Measurements from ENCODE around the gene ANKMY1. TPM values are rescaled to one million over a fixed set of nuclear protein-coding genes. Genes with fewer than 3 reads are reported as not detected.

ANKMY1 gene
- total RNA-seq, 3 donors from 2014 or later (not counting 1 experiment from before 2014, with no cell fraction given), result 43.8 to 51.5 (median 46.6) TPM

- Histone ChIP-seq H3K4me1 (ENCODE audit: control insufficient read depth, insufficient read depth, low read length) (peaks cover 48% of the 10 kb centered on the region), H3K27ac (ENCODE audit: low read length) (no peak overlapping the region), H3K4me3 (ENCODE audit: low read length) (no peak overlapping the region), H3K27me3 (ENCODE audit: control insufficient read depth, insufficient read depth, low read length) (no peaks in the 10 kb centered on the region), H3K9me3 (ENCODE audit: control insufficient read depth, insufficient read depth, low read length) (no peaks in the 10 kb centered on the region), H3K36me3 (ENCODE audit: control insufficient read depth, insufficient read depth, low read length) (peaks cover 64% of the 10 kb centered on the region)
- no peak for TF ChIP-seq CTCF (IDR thresholded peaks at IDR 0.05)
- Mint-ChIP-seq H3K4me1 (peaks cover 29 to 53% of the 10 kb centered on the region in 2 donors), H3K36me3 (no peaks in the 10 kb centered on the region), H3K27ac (no peak overlapping the region), H3K4me3 (no peak overlapping the region), H3K9me3 (no peaks in the 10 kb centered on the region), H3K27me3 (ENCODE audit: low read depth in 2 of 2) (no peaks in the 10 kb centered on the region)
- no peak for ATAC-seq
- DNase-seq, result no peak
- intact Hi-C loops (cut with micrococcal nuclease), result no loop called here
- WGBS (ENCODE audit: insufficient coverage), result 94% methylated on average over 23 of the region's 23 CpGs
Observed at GRCh38 chr2:240575101-240575965, 17.5 kb upstream of the ANKMY1 start.

DNA sequence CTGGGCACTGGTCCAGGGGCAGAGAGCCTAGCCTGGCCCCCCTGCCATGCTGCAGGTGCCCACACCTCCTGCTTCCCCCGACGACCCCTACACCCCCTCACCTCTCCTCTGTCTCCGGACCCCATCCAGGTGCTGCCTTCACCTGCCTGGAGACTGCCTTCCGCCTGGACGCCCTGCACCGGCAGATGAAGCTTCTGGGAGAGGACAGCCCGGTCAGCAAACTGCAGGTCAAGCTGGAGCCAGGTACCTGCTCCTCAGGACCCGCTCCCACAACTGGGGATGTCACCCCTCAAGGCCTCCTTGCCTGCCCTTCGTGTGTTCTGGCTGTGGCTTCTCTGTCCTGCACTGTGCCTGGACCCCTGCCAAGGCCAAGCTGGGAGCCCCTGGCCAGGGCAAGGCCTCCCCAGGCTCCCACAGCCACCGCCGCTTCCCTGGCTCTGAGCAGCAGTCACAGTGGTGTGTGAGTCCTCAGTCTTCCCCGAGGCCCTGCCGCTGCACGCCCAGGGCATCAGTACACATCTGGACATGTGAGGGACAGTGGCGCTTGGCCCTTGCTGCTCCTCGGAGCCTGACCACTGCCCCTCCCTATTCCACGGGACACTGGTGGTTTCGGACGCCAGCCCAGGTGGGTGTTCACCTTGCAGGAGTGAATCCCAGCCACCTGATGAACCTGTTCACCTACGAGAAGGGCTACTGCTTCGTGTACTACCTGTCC lies 16.8 kb upstream of the ANKMY1 start:
- H3K36me3 ChIP-seq (ENCODE audit: control insufficient read depth, insufficient read depth, low read length), result peaks cover 64% of the 10 kb centered on the region
- peaks cover 48% of the 10 kb centered on the region for H3K4me1 ChIP-seq (ENCODE audit: control insufficient read depth, insufficient read depth, low read length)
- no peaks in the 10 kb centered on the region for H3K36me3 Mint-ChIP-seq
- no peak for DNase-seq
- no peak overlapping the region for H3K4me3 ChIP-seq (ENCODE audit: low read length)
- H3K27ac ChIP-seq (ENCODE audit: low read length), result no peak overlapping the region
- H3K27me3 Mint-ChIP-seq (ENCODE audit: low read depth in 2 of 2), result no peaks in the 10 kb centered on the region
- TF ChIP-seq CTCF (IDR thresholded peaks at IDR 0.05), result no peak
- H3K9me3 ChIP-seq (ENCODE audit: control insufficient read depth, insufficient read depth, low read length), result no peaks in the 10 kb centered on the region
- no peaks in the 10 kb centered on the region for H3K9me3 Mint-ChIP-seq
- no peak for ATAC-seq
- H3K27me3 ChIP-seq (ENCODE audit: control insufficient read depth, insufficient read depth, low read length), result no peaks in the 10 kb centered on the region
- 94% methylated on average over 21 of the region's 21 CpGs for WGBS (ENCODE audit: insufficient coverage)
- H3K4me1 Mint-ChIP-seq, result peaks cover 29 to 52% of the 10 kb centered on the region in 2 donors
- H3K4me3 Mint-ChIP-seq, result no peak overlapping the region
- intact Hi-C loops (cut with micrococcal nuclease), result no loop called here
- no peak overlapping the region for H3K27ac Mint-ChIP-seq

GRCh38 chr2:240573516-240574385 lies 16.0 kb upstream of the ANKMY1 start:
- H3K36me3 ChIP-seq (ENCODE audit: control insufficient read depth, insufficient read depth, low read length), result peaks cover 64% of the 10 kb centered on the region
- WGBS (ENCODE audit: insufficient coverage), result 93% methylated on average over 37 of the region's 37 CpGs
- no peaks in the 10 kb centered on the region for H3K27me3 ChIP-seq (ENCODE audit: control insufficient read depth, insufficient read depth, low read length)
- H3K27me3 Mint-ChIP-seq (ENCODE audit: low read depth in 2 of 2), result no peaks in the 10 kb centered on the region
- H3K36me3 Mint-ChIP-seq, result no peaks in the 10 kb centered on the region
- no peak overlapping the region for H3K4me3 ChIP-seq (ENCODE audit: low read length)
- H3K9me3 ChIP-seq (ENCODE audit: control insufficient read depth, insufficient read depth, low read length), result no peaks in the 10 kb centered on the region
- no peak overlapping the region for H3K27ac Mint-ChIP-seq
- H3K4me1 Mint-ChIP-seq, result peaks cover 30 to 50% of the 10 kb centered on the region in 2 donors
- no peak for TF ChIP-seq CTCF (IDR thresholded peaks at IDR 0.05)
- no peak overlapping the region for H3K4me3 Mint-ChIP-seq
- H3K27ac ChIP-seq (ENCODE audit: low read length), result no peak overlapping the region
- peaks cover 46% of the 10 kb centered on the region for H3K4me1 ChIP-seq (ENCODE audit: control insufficient read depth, insufficient read depth, low read length)
- DNase-seq (no peak), ATAC-seq (no peak)
- H3K9me3 Mint-ChIP-seq, result no peaks in the 10 kb centered on the region
- intact Hi-C loops (cut with micrococcal nuclease), result no loop called here

All from natural killer cell (primary cell).